GM12801 (cell line): ENCODE measurements around the gene UBE2O.

Experiments
- CTCF ChIP-seq: IDR thresholded peaks from one replicate; pipeline ENCODE4 v1.5.1; 2011; ENCODE audit warnings: control low read depth; ENCODE audit not compliant: insufficient read length; ENCODE audit errors: extremely low read depth

Gene UBE2O

GRCh38 chr17:76492123-76492988 lies 39.4 kb upstream of the UBE2O start:
- no peak for TF ChIP-seq CTCF

GRCh38 chr17:76491271-76492122 lies 38.5 kb upstream of the UBE2O start:
- TF ChIP-seq CTCF = no peak

GRCh38 chr17:76490112-76490710 lies 37.3 kb upstream of the UBE2O start:
- TF ChIP-seq CTCF = no peak

- TF ChIP-seq CTCF = no peak
Measured at GRCh38 chr17:76487451-76488192, 34.7 kb upstream of the UBE2O start.

GRCh38 chr17:76485569-76485968 lies 32.6 kb upstream of the UBE2O start:
- TF ChIP-seq CTCF = no peak

GRCh38 chr17:76484228-76484725 lies 31.3 kb upstream of the UBE2O start:
- TF ChIP-seq CTCF = no peak
